Measurements from ENCODE around the gene NEDD4L.

DNA sequence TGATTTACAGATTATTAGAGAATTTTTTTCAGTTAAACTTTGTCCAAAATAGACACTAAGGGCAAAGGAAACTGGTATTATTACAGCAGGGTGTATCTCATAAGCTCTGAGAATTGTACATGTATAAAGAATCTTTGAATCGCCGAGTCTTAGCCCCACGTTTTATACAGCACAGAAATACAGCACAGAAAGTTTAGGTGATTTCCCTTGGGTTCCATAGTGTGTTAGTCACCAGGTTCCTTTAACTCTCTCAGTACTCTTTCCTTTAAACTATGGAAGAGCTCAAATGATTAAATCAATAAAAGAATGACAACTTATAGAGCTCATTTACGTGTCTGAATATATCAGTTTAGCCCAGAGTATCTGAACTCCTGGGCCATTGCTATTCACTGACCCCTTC, 256.8 kb downstream of the NEDD4L start:
- TF ChIP-seq ZNF660 (tag by site-specific recombination; IDR thresholded peaks at IDR 0.05): no peak
- TF ChIP-seq, protein P1, sequence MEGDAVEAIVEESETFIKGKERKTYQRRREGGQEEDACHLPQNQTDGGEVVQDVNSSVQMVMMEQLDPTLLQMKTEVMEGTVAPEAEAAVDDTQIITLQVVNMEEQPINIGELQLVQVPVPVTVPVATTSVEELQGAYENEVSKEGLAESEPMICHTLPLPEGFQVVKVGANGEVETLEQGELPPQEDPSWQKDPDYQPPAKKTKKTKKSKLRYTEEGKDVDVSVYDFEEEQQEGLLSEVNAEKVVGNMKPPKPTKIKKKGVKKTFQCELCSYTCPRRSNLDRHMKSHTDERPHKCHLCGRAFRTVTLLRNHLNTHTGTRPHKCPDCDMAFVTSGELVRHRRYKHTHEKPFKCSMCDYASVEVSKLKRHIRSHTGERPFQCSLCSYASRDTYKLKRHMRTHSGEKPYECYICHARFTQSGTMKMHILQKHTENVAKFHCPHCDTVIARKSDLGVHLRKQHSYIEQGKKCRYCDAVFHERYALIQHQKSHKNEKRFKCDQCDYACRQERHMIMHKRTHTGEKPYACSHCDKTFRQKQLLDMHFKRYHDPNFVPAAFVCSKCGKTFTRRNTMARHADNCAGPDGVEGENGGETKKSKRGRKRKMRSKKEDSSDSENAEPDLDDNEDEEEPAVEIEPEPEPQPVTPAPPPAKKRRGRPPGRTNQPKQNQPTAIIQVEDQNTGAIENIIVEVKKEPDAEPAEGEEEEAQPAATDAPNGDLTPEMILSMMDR (tag by site-specific recombination; IDR thresholded peaks at IDR 0.05): no peak
- no peak for TF ChIP-seq ZNF747 (tag by site-specific recombination; IDR thresholded peaks at IDR 0.05)
- TF ChIP-seq, protein P2, sequence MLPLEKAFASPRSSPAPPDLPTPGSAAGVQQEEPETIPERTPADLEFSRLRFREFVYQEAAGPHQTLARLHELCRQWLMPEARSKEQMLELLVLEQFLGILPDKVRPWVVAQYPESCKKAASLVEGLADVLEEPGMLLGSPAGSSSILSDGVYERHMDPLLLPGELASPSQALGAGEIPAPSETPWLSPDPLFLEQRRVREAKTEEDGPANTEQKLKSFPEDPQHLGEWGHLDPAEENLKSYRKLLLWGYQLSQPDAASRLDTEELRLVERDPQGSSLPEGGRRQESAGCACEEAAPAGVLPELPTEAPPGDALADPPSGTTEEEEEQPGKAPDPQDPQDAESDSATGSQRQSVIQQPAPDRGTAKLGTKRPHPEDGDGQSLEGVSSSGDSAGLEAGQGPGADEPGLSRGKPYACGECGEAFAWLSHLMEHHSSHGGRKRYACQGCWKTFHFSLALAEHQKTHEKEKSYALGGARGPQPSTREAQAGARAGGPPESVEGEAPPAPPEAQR (tag by site-specific recombination; IDR thresholded peaks at IDR 0.05): no peak
- no peak for TF ChIP-seq GFI1B (tag by site-specific recombination; IDR thresholded peaks at IDR 0.05)
- TF ChIP-seq RBAK (tag by site-specific recombination; IDR thresholded peaks at IDR 0.05): no peak
- no peak for TF ChIP-seq ZNF221 (tag by site-specific recombination; IDR thresholded peaks at IDR 0.05; ENCODE audit: borderline replicate concordance)
- TF ChIP-seq, protein P3, sequence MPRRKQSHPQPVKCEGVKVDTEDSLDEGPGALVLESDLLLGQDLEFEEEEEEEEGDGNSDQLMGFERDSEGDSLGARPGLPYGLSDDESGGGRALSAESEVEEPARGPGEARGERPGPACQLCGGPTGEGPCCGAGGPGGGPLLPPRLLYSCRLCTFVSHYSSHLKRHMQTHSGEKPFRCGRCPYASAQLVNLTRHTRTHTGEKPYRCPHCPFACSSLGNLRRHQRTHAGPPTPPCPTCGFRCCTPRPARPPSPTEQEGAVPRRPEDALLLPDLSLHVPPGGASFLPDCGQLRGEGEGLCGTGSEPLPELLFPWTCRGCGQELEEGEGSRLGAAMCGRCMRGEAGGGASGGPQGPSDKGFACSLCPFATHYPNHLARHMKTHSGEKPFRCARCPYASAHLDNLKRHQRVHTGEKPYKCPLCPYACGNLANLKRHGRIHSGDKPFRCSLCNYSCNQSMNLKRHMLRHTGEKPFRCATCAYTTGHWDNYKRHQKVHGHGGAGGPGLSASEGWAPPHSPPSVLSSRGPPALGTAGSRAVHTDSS (tag by site-specific recombination; IDR thresholded peaks at IDR 0.05): no peak
- TF ChIP-seq ZNF24 (tag by site-specific recombination; IDR thresholded peaks at IDR 0.05): no peak
- TF ChIP-seq ZNF560 (tag by site-specific recombination; IDR thresholded peaks at IDR 0.05; ENCODE audit: borderline replicate concordance): no peak
- TF ChIP-seq, protein P4, sequence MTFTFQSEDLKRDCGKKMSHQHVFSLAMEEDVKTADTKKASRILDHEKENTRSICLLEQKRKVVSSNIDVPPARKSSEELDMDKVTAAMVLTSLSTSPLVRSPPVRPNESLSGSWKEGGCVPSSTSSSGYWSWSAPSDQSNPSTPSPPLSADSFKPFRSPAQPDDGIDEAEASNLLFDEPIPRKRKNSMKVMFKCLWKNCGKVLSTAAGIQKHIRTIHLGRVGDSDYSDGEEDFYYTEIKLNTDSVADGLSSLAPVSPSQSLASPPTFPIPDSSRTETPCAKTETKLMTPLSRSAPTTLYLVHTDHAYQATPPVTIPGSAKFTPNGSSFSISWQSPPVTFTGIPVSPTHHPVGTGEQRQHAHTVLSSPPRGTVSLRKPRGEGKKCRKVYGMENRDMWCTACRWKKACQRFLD (tag by site-specific recombination; IDR thresholded peaks at IDR 0.05): no peak
- TF ChIP-seq, protein P5, sequence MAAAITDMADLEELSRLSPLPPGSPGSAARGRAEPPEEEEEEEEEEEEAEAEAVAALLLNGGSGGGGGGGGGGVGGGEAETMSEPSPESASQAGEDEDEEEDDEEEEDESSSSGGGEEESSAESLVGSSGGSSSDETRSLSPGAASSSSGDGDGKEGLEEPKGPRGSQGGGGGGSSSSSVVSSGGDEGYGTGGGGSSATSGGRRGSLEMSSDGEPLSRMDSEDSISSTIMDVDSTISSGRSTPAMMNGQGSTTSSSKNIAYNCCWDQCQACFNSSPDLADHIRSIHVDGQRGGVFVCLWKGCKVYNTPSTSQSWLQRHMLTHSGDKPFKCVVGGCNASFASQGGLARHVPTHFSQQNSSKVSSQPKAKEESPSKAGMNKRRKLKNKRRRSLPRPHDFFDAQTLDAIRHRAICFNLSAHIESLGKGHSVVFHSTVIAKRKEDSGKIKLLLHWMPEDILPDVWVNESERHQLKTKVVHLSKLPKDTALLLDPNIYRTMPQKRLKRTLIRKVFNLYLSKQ (tag by site-specific recombination; IDR thresholded peaks at IDR 0.05; ENCODE audit: borderline replicate concordance): no peak
- no peak for TF ChIP-seq ZNF175 (tag by site-specific recombination; IDR thresholded peaks at IDR 0.05)
- TF ChIP-seq ZNF549 (tag by site-specific recombination; IDR thresholded peaks at IDR 0.05): no peak
